NCI-H82 (cell line): Measurements from ENCODE around the gene BTNL2.

Experiments used
- DNase-seq: peaks from one replicate; lab custom pipeline; 2025; lab: John Stamatoyannopoulos, UW

The BTNL2 gene

GRCh38 chr6:32415521-32416019 is 8.6 kb upstream of the BTNL2 start:
- DNase-seq, result peak; percentile 85

GRCh38 chr6:32413427-32414047 is 6.6 kb upstream of the BTNL2 start:
- DNase-seq, result peak; percentile 79

GRCh38 chr6:32411566-32412327 is 4.8 kb upstream of the BTNL2 start:
- no peak for DNase-seq

- DNase-seq, result no peak
These were observed 3.9 kb upstream of the BTNL2 start for GRCh38 chr6:32410906-32411305.

GRCh38 chr6:32406197-32406596 is 784 bp downstream of the BTNL2 start:
- no peak for DNase-seq

- DNase-seq, result no peak
These were observed 1.3 kb downstream of the BTNL2 start for GRCh38 chr6:32405656-32406055.

- DNase-seq, result no peak
These were observed 4.2 kb downstream of the BTNL2 start for GRCh38 chr6:32402812-32403211.

- DNase-seq, result no peak
These were observed 5.6 kb downstream of the BTNL2 start for GRCh38 chr6:32401284-32401963.

- DNase-seq, result no peak
These were observed 9.6 kb downstream of the BTNL2 start for GRCh38 chr6:32397252-32397920.

GRCh38 chr6:32396028-32396427 is 11.0 kb downstream of the BTNL2 start:
- no peak for DNase-seq

GRCh38 chr6:32393665-32394420 is 13.1 kb downstream of the BTNL2 start:
- no peak for DNase-seq

- no peak for DNase-seq
These were observed 15.5 kb downstream of the BTNL2 start for GRCh38 chr6:32391505-32391904.

GRCh38 chr6:32387589-32388340 is 19.2 kb downstream of the BTNL2 start:
- no peak for DNase-seq

- DNase-seq, result no peak
These were observed 20.9 kb downstream of the BTNL2 start for GRCh38 chr6:32386040-32386439.

GRCh38 chr6:32382757-32383420 is 24.1 kb downstream of the BTNL2 start:
- no peak for DNase-seq

GRCh38 chr6:32379545-32379944 is 27.4 kb downstream of the BTNL2 start:
- DNase-seq, result no peak

- DNase-seq, result no peak
These were observed 31.0 kb downstream of the BTNL2 start for GRCh38 chr6:32375739-32376529.

GRCh38 chr6:32371803-32372202 is 35.2 kb downstream of the BTNL2 start, which contains the start of gene TSBP1:
TSBP1 (minus strand) TSS chr6:32371903; CDS start chr6:32371706, 197 bp downstream.
- DNase-seq, result no peak

- no peak for DNase-seq
These were observed 35.8 kb downstream of the BTNL2 start for GRCh38 chr6:32371229-32371628.
